IMR-90 (cell line): Measurements from ENCODE around the gene ZSCAN12. TPM values are rescaled to one million over a fixed set of nuclear protein-coding genes. Genes with fewer than 3 reads are reported as not detected.

ENCODE experiments used
- ATAC-seq: fragments of 200-7000 bp; cut with Tn5 transposase; 2 replicates; pipeline ENCODE4 v1.9.1; 2020; ENCODE audit warnings: low read depth, mild to moderate bottlenecking, moderate library complexity
- BruUV-seq: library from RNA; stranded (reverse); fragments of 400-500 nt; replicated peaks from 2 replicates; lab custom pipeline; 2021; lab: Mats Ljungman, UMichigan
- CTCF ChIA-PET: fragments of 300-600 bp; formaldehyde crosslinking; extraction: SDS; loops from one replicate; lab custom pipeline; 2021; ENCODE audit warnings: antibody characterized with exemption; lab: Yijun Ruan, JAX
- POLR2A ChIA-PET: fragments of 300-600 bp; sonication (Branson Sonifier 250); formaldehyde crosslinking; loops from one replicate; lab custom pipeline; 2022; ENCODE audit warnings: antibody characterized with exemption; ENCODE audit not compliant: unreplicated experiment; lab: Charles Lee
- DNase-seq: peaks from one replicate; pipeline ENCODE4 v3.0.0; 2013
- H2AFZ ChIP-seq: replicated peaks from 2 replicates; pipeline ENCODE3; 2013; ENCODE audit warnings: low read length, mild to moderate bottlenecking; ENCODE audit not compliant: poor library complexity
- H2AK5ac ChIP-seq: 2 replicates; pipeline ENCODE4 v1.6.1; 2013; ENCODE audit warnings: low read depth, low read length, inconsistent platforms
- H2AK9ac ChIP-seq: replicated peaks from 2 replicates; pipeline ENCODE3; 2013; ENCODE audit warnings: mild to moderate bottlenecking, low read depth, low read length, moderate library complexity; ENCODE audit not compliant: poor library complexity
- H2BK120ac ChIP-seq: 2 replicates; pipeline ENCODE4 v1.6.1; 2013; ENCODE audit warnings: low read depth, low read length, inconsistent platforms
- H2BK15ac ChIP-seq: 3 replicates; pipeline ENCODE4 v1.6.1; 2013; ENCODE audit warnings: low read depth, low read length, inconsistent platforms
- H2BK20ac ChIP-seq: 2 replicates; pipeline ENCODE4 v1.6.1; 2013; ENCODE audit warnings: low read depth, mild to moderate bottlenecking, inconsistent platforms, low read length, moderate library complexity
- H2BK5ac ChIP-seq: 2 replicates; pipeline ENCODE4 v1.6.1; 2013; ENCODE audit warnings: mild to moderate bottlenecking, low read depth, low read length, inconsistent platforms; ENCODE audit not compliant: poor library complexity, severe bottlenecking
- H3K14ac ChIP-seq: replicated peaks from 2 replicates; pipeline ENCODE4 v1.6.1; 2013; ENCODE audit warnings: low read depth, low read length, inconsistent platforms
- H3K18ac ChIP-seq: 2 replicates; pipeline ENCODE4 v1.6.1; 2013; ENCODE audit warnings: low read depth, low read length, control low read depth
- H3K23ac ChIP-seq: 2 replicates; pipeline ENCODE4 v1.6.1; 2013; ENCODE audit warnings: low read depth, low read length, inconsistent platforms
- H3K27ac ChIP-seq: 2 replicates; pipeline ENCODE4 v1.5.1; 2013; ENCODE audit warnings: mild to moderate bottlenecking, control low read depth, low read length; ENCODE audit not compliant: insufficient read depth
- H3K27me3 ChIP-seq: 2 replicates; pipeline ENCODE4 v1.6.1; 2013; ENCODE audit warnings: low read length; ENCODE audit not compliant: control insufficient read depth, insufficient read depth
- H3K36me3 ChIP-seq: 2 replicates; pipeline ENCODE4 v1.6.1; 2013; ENCODE audit warnings: low read length, mixed read lengths; ENCODE audit not compliant: control insufficient read depth, insufficient read depth
- H3K4ac ChIP-seq: 2 replicates; pipeline ENCODE4 v1.6.1; 2013; ENCODE audit warnings: low read depth, low read length, inconsistent platforms
- H3K4me1 ChIP-seq: 2 replicates; pipeline ENCODE4 v1.6.1; 2013; ENCODE audit warnings: low read length, mixed read lengths; ENCODE audit not compliant: control insufficient read depth, insufficient read depth
- H3K4me2 ChIP-seq: 2 replicates; pipeline ENCODE4 v1.6.1; 2013; ENCODE audit warnings: low read depth, mild to moderate bottlenecking, control low read depth, low read length, moderate library complexity
- H3K4me3 ChIP-seq: 2 replicates; pipeline ENCODE4 v1.5.1; 2013; ENCODE audit warnings: low read depth, mild to moderate bottlenecking, control low read depth, low read length, moderate library complexity; ENCODE audit not compliant: insufficient read depth
- H3K56ac ChIP-seq: 2 replicates; pipeline ENCODE4 v1.6.1; 2013; ENCODE audit warnings: low read length, inconsistent platforms; ENCODE audit not compliant: insufficient read depth; ENCODE audit errors: extremely low read depth
- H3K79me1 ChIP-seq, 2 experiments: 2 replicates each; pipeline ENCODE4 v1.6.1; 2013; ENCODE audit warnings: low read length in 2 of 2, inconsistent platforms in 1 of 2, low read depth in 1 of 2
- H3K9ac ChIP-seq: 2 replicates; pipeline ENCODE4 v1.6.1; 2013; ENCODE audit warnings: low read depth, low read length, control low read depth
- H3K9me1 ChIP-seq: 2 replicates; pipeline ENCODE4 v1.6.1; 2013; ENCODE audit warnings: low read length, inconsistent platforms; ENCODE audit not compliant: insufficient read depth
- H3K9me3 ChIP-seq: 2 replicates; pipeline ENCODE4 v1.6.1; 2013; ENCODE audit warnings: low read length; ENCODE audit not compliant: control insufficient read depth, insufficient read depth
- H4K20me1 ChIP-seq: 2 replicates; pipeline ENCODE4 v1.6.1; 2013; ENCODE audit warnings: low read length, inconsistent platforms; ENCODE audit not compliant: insufficient read depth
- H4K5ac ChIP-seq: 2 replicates; pipeline ENCODE4 v1.6.1; 2013; ENCODE audit warnings: mild to moderate bottlenecking, low read depth, low read length, control low read depth
- H4K8ac ChIP-seq, 2 experiments: 2 replicates each; pipeline ENCODE4 v1.6.1; 2013; ENCODE audit warnings: low read depth in 2 of 2, low read length in 2 of 2, control low read depth in 1 of 2, inconsistent platforms in 1 of 2
- H4K91ac ChIP-seq: 2 replicates; pipeline ENCODE4 v1.6.1; 2013; ENCODE audit warnings: low read depth, low read length, inconsistent platforms; ENCODE audit not compliant: insufficient read depth
- MAFK ChIP-seq: IDR thresholded peaks from 2 replicates; pipeline ENCODE4 v1.6.1; 2012; ENCODE audit warnings: low read depth, low read length, improper control_type of control experiment
- RCOR1 ChIP-seq: IDR thresholded peaks from 2 replicates; pipeline ENCODE4 v1.6.1; 2012; ENCODE audit warnings: mild to moderate bottlenecking, low read length, improper control_type of control experiment; ENCODE audit not compliant: insufficient replicate concordance
- WGBS, 2 experiments: methylation state at CpG; one replicate each; pipeline versions ENCODE4 v1.1.5 to v1.1.7; 2013; ENCODE audit warnings: missing lambda C conversion rate in 2 of 2; ENCODE audit not compliant: insufficient read length in 1 of 2; ENCODE audit errors: extremely low coverage in 2 of 2; 5-methylcytosine and 5-hydroxymethylcytosine counted together
- dilution Hi-C: fragments of 300-500 bp; cut with HindIII; formaldehyde crosslinking; loops from one replicate; pipeline ENCODE4 v1.14.3; 2018; ENCODE audit warnings: low sequenced_read_pairs; ENCODE audit not compliant: unreplicated experiment
- in situ Hi-C: fragments of 300-500 bp; cut with MboI; formaldehyde crosslinking; loops from 3 replicates; pipeline ENCODE4 v1.14.3; 2019; ENCODE audit warnings: low sequenced_read_pairs, inconsistent platforms, mixed read lengths
- intact Hi-C: fragments of 100-400 bp; cut with micrococcal nuclease; formaldehyde crosslinking; loops from 2 replicates; pipeline ENCODE4 v1.10.0; 2022
- polyA plus RNA-seq, 3 experiments: library from polyadenylated mRNA; depleted of rRNA; stranded (reverse); fragments of >200 nt; gene quantifications; 2 replicates each; pipeline ENCODE4 v1.2.3, GENCODE V29; 2012; ENCODE audit warnings: low replicate concordance in 1 of 3
- total RNA-seq: library from RNA; depleted of rRNA; stranded (reverse); fragments of >200 nt; gene quantifications from 2 replicates; pipeline ENCODE4 v1.2.3, GENCODE V29; 2012

The ZSCAN12 gene
- total and polyA plus RNA-seq, 2 of the 4 experiments (the other 2 are of a cell fraction) = 2.0 to 6.5 TPM

- TF ChIP-seq MAFK (peak; percentile 42; the same call in 1 of the 2 replicates), RCOR1 (no peak)
- in situ Hi-C loops = no loop called here
Measured at GRCh38 chr6:28333047-28333446, 66.5 kb downstream of the ZSCAN12 start.

More at GRCh38 chr6:28333047-28333446, 66.5 kb downstream of the ZSCAN12 start:
- H3K4me2 ChIP-seq = no peak overlapping the region
- H2AFZ ChIP-seq = no peak overlapping the region
- no peak overlapping the region for H2AK5ac ChIP-seq
- peaks cover 2% of the 10 kb centered on the region; the same call in 1 of the 2 replicates for H3K36me3 ChIP-seq
- peaks cover 2% of the 10 kb centered on the region; the same call in 1 of the 2 replicates for H3K4me1 ChIP-seq
- no peak overlapping the region for H3K56ac ChIP-seq
- H2BK120ac ChIP-seq = no peak overlapping the region
- no peak overlapping the region for H2BK15ac ChIP-seq
- H3K27ac ChIP-seq = no peak overlapping the region
- no peak overlapping the region for H3K23ac ChIP-seq
- no peak overlapping the region for H3K4ac ChIP-seq
- H3K14ac ChIP-seq = no peak overlapping the region
- no peaks in the 10 kb centered on the region for H4K20me1 ChIP-seq
- H4K8ac ChIP-seq = no peak overlapping the region
- no peak overlapping the region for H2AK9ac ChIP-seq
- dilution Hi-C loops (no loop called here), intact Hi-C loops (no loop called here)
- H3K27me3 ChIP-seq = no peaks in the 10 kb centered on the region
- H2BK5ac ChIP-seq = no peak overlapping the region
- H4K91ac ChIP-seq = no peak overlapping the region
- peaks cover 0 to 11% of the 10 kb centered on the region in 2 experiments; a peak in 2 of 4 replicates for H3K79me1 ChIP-seq
- H3K9me3 ChIP-seq = peaks cover 3% of the 10 kb centered on the region; the same call in 1 of the 2 replicates
- H3K9ac ChIP-seq = no peak overlapping the region
- ATAC-seq = no peak
- H3K9me1 ChIP-seq = no peaks in the 10 kb centered on the region
- no peak overlapping the region for H3K4me3 ChIP-seq
- ChIA-PET CTCF (no interaction called here), POLR2A (no interaction called here)
- no peak overlapping the region for H4K5ac ChIP-seq
- no TSS peak for BruUV-seq
- H3K18ac ChIP-seq = no peak overlapping the region
- H2BK20ac ChIP-seq = no peak overlapping the region
- DNase-seq = no peak
- no CpG with 5 or more reads among the region's 2 CpGs for WGBS, 2 experiments
